HG03280 (cell line): ENCODE results near the gene CCL4.
"Not testable (repeated sequence)": the region's sequence is repeated elsewhere in the genome, so short reads cannot be mapped to it uniquely, and the experiment has no call there.

Experiments used
- ATAC-seq: cut with Tn5 transposase; IDR thresholded peaks from one replicate; pipeline ENCODE4 v1.9.1; 2021; ENCODE audit warnings: mild to moderate bottlenecking, moderate library complexity; ENCODE audit not compliant: unreplicated experiment

The CCL4 gene

GRCh38 chr17:36115649-36115977 lies 12.0 kb downstream of the CCL4 start:
- not testable (repeated sequence) for ATAC-seq

- ATAC-seq: no peak
Observed at GRCh38 chr17:36117505-36118382, 14.1 kb downstream of the CCL4 start.

GRCh38 chr17:36118477-36119353 lies 15.1 kb downstream of the CCL4 start:
- no peak for ATAC-seq

- no peak for ATAC-seq
Observed at GRCh38 chr17:36120221-36120620, 16.6 kb downstream of the CCL4 start.

GRCh38 chr17:36121099-36121498 lies 17.5 kb downstream of the CCL4 start:
- not testable (repeated sequence) for ATAC-seq

GRCh38 chr17:36123431-36123830 lies 19.8 kb downstream of the CCL4 start:
- ATAC-seq: no peak

GRCh38 chr17:36124879-36125824 lies 21.5 kb downstream of the CCL4 start:
- no peak for ATAC-seq

GRCh38 chr17:36127199-36127893 lies 23.7 kb downstream of the CCL4 start:
- ATAC-seq: peak; percentile 71

- no peak for ATAC-seq
Observed at GRCh38 chr17:36127911-36128310, 24.3 kb downstream of the CCL4 start.

- no peak for ATAC-seq
Observed at GRCh38 chr17:36128411-36128978, 24.9 kb downstream of the CCL4 start.

- no peak for ATAC-seq
Observed at GRCh38 chr17:36129616-36130015, 26.0 kb downstream of the CCL4 start.

GRCh38 chr17:36130346-36130745 lies 26.7 kb downstream of the CCL4 start:
- no peak for ATAC-seq

GRCh38 chr17:36131421-36131820 lies 27.8 kb downstream of the CCL4 start:
- no peak for ATAC-seq

- no peak for ATAC-seq
Observed at GRCh38 chr17:36131931-36132330, 28.3 kb downstream of the CCL4 start.

GRCh38 chr17:36132421-36132831 lies 28.8 kb downstream of the CCL4 start:
- ATAC-seq: no peak

GRCh38 chr17:36133602-36134236 lies 30.1 kb downstream of the CCL4 start:
- ATAC-seq: no peak

- no peak for ATAC-seq
Observed at GRCh38 chr17:36135465-36135864, 31.8 kb downstream of the CCL4 start.

GRCh38 chr17:36136036-36136435 lies 32.4 kb downstream of the CCL4 start:
- ATAC-seq: no peak

- no peak for ATAC-seq
Observed at GRCh38 chr17:36136439-36136838, 32.8 kb downstream of the CCL4 start.
